ENCODE measurements around the gene CSNK1G1. TPM values are rescaled to one million over a fixed set of nuclear protein-coding genes. Genes with fewer than 3 reads are reported as not detected.

CSNK1G1 gene
- total and polyA plus RNA-seq, 2 donors = 7.3 to 11.8 TPM

DNA sequence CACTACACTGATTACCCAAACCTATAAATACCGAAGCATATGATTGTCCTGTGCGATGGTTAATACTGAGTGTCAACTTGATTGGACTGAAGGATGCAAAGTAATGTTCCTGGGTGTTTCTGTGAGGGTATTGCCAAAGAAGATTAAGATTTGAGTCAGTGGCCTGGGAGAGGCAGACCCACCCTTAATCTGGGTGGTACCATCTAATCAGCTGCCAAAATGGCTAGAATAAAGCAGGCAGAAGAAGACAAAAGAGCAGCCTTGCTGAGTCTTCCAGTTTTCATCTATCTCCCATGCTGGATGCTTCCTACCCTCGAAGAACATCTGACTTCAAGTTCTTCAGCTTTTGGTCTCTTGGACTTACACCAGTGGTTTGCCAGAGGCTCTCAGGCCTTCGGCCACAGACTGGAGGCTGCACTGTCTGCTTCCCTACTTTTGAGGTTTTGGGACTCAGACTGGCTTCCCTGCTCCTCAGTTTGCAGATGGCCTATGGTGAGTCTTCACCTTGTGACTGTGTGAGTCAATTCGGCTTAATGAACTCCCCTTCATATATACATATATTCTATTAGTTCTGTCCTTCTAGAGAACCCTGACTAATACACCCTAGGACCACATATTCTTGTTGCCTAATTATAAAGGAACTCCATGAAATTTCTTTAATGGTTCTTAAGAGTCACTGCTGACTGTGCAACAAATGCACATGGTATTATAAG lies 31.7 kb downstream of the CSNK1G1 start:
- WGBS = 99% methylated on average over 5 of the region's 5 CpGs
- H3K27ac ChIP-seq (ENCODE audit: low read depth in 1 of 2, low read length in 1 of 2) = no peak overlapping the region

GRCh38 chr15:64315216-64315615 lies 40.8 kb downstream of the CSNK1G1 start:
- no peak overlapping the region for H3K4me3 ChIP-seq (ENCODE audit: low read length in 2 of 2)
- H3K9me3 ChIP-seq (ENCODE audit: control insufficient read depth in 2 of 2, insufficient read depth in 1 of 2, low read length in 1 of 2) = no peaks in the 10 kb centered on the region
- H3K27me3 ChIP-seq (ENCODE audit: control insufficient read depth in 2 of 2, insufficient read depth in 1 of 2, low read length in 1 of 2) = no peaks in the 10 kb centered on the region
- no peaks in the 10 kb centered on the region for H3K4me1 ChIP-seq (ENCODE audit: control insufficient read depth in 2 of 2, insufficient read depth in 2 of 2, low read length in 2 of 2)
- H3K27ac ChIP-seq (ENCODE audit: low read depth in 1 of 2, low read length in 1 of 2) = no peak overlapping the region
- H3K36me3 ChIP-seq (ENCODE audit: control insufficient read depth in 2 of 2, insufficient read depth in 2 of 2, low read length in 1 of 2) = no peaks in the 10 kb centered on the region
- no peak for DNase-seq (ENCODE audit: low read depth in 6 of 9, low spot score in 9 of 9)
- WGBS = 96% methylated on average over 4 of the region's 4 CpGs

More for the DNA sequence above, 31.7 kb downstream of the CSNK1G1 start:
- no peak overlapping the region for H3K4me3 ChIP-seq (ENCODE audit: low read length in 2 of 2)
- DNase-seq (ENCODE audit: low read depth in 6 of 9, low spot score in 9 of 9) = no peak
- H3K4me1 ChIP-seq (ENCODE audit: control insufficient read depth in 2 of 2, insufficient read depth in 2 of 2, low read length in 2 of 2) = no peaks in the 10 kb centered on the region
- no peaks in the 10 kb centered on the region for H3K36me3 ChIP-seq (ENCODE audit: control insufficient read depth in 2 of 2, insufficient read depth in 2 of 2, low read length in 1 of 2)
- H3K27me3 ChIP-seq (ENCODE audit: control insufficient read depth in 2 of 2, insufficient read depth in 1 of 2, low read length in 1 of 2) = no peaks in the 10 kb centered on the region
- H3K9me3 ChIP-seq (ENCODE audit: control insufficient read depth in 2 of 2, insufficient read depth in 1 of 2, low read length in 1 of 2) = no peaks in the 10 kb centered on the region

DNA sequence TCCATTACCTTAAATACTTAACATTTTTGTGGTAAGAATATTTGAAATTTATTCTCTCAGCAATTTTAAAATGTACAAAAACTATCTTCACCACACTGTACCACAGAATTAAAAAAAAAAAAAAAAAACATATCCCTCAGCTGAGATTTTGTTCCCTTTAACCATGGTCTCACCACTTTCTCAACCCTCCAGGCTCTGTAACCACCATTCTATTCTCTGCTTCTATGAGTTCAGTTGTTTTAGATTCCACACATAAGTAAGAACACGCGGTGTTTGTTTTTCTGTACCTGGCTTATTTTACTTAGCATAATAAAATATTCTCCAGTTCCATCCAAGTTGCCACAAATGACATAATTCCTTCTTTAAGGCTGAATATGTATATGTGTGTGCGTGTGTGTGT lies 41.5 kb downstream of the CSNK1G1 start:
- Histone ChIP-seq H3K4me1 (ENCODE audit: control insufficient read depth in 2 of 2, insufficient read depth in 2 of 2, low read length in 2 of 2) (no peaks in the 10 kb centered on the region), H3K9me3 (ENCODE audit: control insufficient read depth in 2 of 2, insufficient read depth in 1 of 2, low read length in 1 of 2) (no peaks in the 10 kb centered on the region), H3K4me3 (ENCODE audit: low read length in 2 of 2) (no peak overlapping the region), H3K27me3 (ENCODE audit: control insufficient read depth in 2 of 2, insufficient read depth in 1 of 2, low read length in 1 of 2) (no peaks in the 10 kb centered on the region), H3K36me3 (ENCODE audit: control insufficient read depth in 2 of 2, insufficient read depth in 2 of 2, low read length in 1 of 2) (no peaks in the 10 kb centered on the region), H3K27ac (ENCODE audit: low read depth in 1 of 2, low read length in 1 of 2) (no peak overlapping the region)
- WGBS = 97% methylated on average over 3 of the region's 3 CpGs
- no peak for DNase-seq (ENCODE audit: low read depth in 6 of 9, low spot score in 9 of 9)

- Histone ChIP-seq H3K4me3 (ENCODE audit: low read length in 2 of 2) (no peak overlapping the region), H3K36me3 (ENCODE audit: control insufficient read depth in 2 of 2, insufficient read depth in 2 of 2, low read length in 1 of 2) (no peaks in the 10 kb centered on the region), H3K27me3 (ENCODE audit: control insufficient read depth in 2 of 2, insufficient read depth in 1 of 2, low read length in 1 of 2) (no peaks in the 10 kb centered on the region), H3K9me3 (ENCODE audit: control insufficient read depth in 2 of 2, insufficient read depth in 1 of 2, low read length in 1 of 2) (no peaks in the 10 kb centered on the region), H3K27ac (ENCODE audit: low read depth in 1 of 2, low read length in 1 of 2) (no peak overlapping the region), H3K4me1 (ENCODE audit: control insufficient read depth in 2 of 2, insufficient read depth in 2 of 2, low read length in 2 of 2) (no peaks in the 10 kb centered on the region)
- 97% methylated on average over 6 of the region's 6 CpGs for WGBS
- DNase-seq (ENCODE audit: low read depth in 6 of 9, low spot score in 9 of 9) = no peak
Measured at GRCh38 chr15:64311566-64311965, 44.4 kb downstream of the CSNK1G1 start.

DNA sequence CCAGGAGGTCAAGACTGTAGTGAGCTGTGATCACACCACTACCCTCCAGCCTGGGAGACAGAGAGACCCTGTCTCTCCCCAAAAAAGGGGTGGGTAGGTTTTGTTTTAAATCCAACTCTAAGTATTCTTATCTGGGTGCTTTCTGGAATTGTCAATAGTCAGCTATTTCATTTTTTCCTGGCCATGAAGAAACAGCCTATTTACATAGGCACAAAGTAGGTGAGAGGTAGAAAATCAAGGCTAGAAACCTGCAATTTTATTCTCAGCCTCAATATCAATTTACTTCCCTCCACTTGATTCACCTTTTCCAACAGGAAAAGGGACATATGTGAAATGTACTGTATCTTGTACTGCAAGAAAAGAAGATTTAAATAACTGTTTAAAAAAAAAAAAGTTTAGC lies 45.9 kb downstream of the CSNK1G1 start:
- Histone ChIP-seq H3K27ac (ENCODE audit: low read depth in 1 of 2, low read length in 1 of 2) (no peak overlapping the region), H3K4me3 (ENCODE audit: low read length in 2 of 2) (no peak overlapping the region), H3K27me3 (ENCODE audit: control insufficient read depth in 2 of 2, insufficient read depth in 1 of 2, low read length in 1 of 2) (no peaks in the 10 kb centered on the region), H3K9me3 (ENCODE audit: control insufficient read depth in 2 of 2, insufficient read depth in 1 of 2, low read length in 1 of 2) (no peaks in the 10 kb centered on the region), H3K36me3 (ENCODE audit: control insufficient read depth in 2 of 2, insufficient read depth in 2 of 2, low read length in 1 of 2) (no peaks in the 10 kb centered on the region), H3K4me1 (ENCODE audit: control insufficient read depth in 2 of 2, insufficient read depth in 2 of 2, low read length in 2 of 2) (no peaks in the 10 kb centered on the region)
- DNase-seq (ENCODE audit: low read depth in 6 of 9, low spot score in 9 of 9) = no peak

DNA sequence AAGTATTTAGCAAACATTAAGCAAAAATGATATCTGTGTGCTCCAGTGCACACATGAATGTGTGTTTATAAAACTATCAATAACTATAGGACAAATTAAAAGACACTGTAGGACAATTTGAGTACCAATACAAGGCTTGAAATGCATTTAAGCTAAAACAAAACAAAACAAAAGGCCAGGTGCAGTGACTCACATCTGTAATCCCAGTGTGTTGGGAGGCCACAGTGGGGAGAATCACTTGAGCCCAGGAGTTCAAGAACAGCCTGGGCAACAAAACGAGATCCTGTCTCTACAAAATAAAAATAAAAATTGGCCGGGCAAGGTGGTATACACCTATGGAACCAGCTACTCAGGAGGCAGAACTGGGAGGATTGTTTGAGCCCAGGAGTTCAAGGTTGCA lies 50.7 kb downstream of the CSNK1G1 start:
- Histone ChIP-seq H3K36me3 (ENCODE audit: control insufficient read depth in 2 of 2, insufficient read depth in 2 of 2, low read length in 1 of 2) (peaks cover 0 to 3% of the 10 kb centered on the region in 2 donors), H3K27me3 (ENCODE audit: control insufficient read depth in 2 of 2, insufficient read depth in 1 of 2, low read length in 1 of 2) (no peaks in the 10 kb centered on the region), H3K4me3 (ENCODE audit: low read length in 2 of 2) (no peak overlapping the region), H3K27ac (ENCODE audit: low read depth in 1 of 2, low read length in 1 of 2) (no peak overlapping the region), H3K9me3 (ENCODE audit: control insufficient read depth in 2 of 2, insufficient read depth in 1 of 2, low read length in 1 of 2) (no peaks in the 10 kb centered on the region), H3K4me1 (ENCODE audit: control insufficient read depth in 2 of 2, insufficient read depth in 2 of 2, low read length in 2 of 2) (no peaks in the 10 kb centered on the region)
- WGBS = 95% methylated on average over 2 of the region's 2 CpGs
- no peak for DNase-seq (ENCODE audit: low read depth in 6 of 9, low spot score in 9 of 9)

DNA sequence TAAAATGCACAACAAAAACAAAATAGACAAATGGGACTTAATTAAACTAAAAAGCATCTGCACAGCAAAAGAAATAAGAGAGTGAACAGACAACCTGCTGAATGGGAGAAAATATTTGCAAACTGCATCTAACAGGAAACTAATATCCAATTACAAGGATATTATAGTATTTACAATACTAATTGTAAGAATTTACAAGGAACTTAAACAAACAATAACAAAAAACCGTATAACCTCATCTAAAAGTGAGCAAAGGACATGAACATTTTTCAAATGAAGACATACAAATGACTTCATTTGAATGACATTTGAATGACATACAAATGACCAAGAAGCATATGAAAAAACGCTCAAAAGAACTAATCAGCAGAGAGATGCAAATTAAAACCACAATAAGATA lies 66.4 kb downstream of the CSNK1G1 start:
- H3K4me1 ChIP-seq (ENCODE audit: control insufficient read depth in 2 of 2, insufficient read depth in 2 of 2, low read length in 2 of 2) = peaks cover 0 to 2% of the 10 kb centered on the region in 2 donors
- H3K9me3 ChIP-seq (ENCODE audit: control insufficient read depth in 2 of 2, insufficient read depth in 1 of 2, low read length in 1 of 2) = no peaks in the 10 kb centered on the region
- no peaks in the 10 kb centered on the region for H3K36me3 ChIP-seq (ENCODE audit: control insufficient read depth in 2 of 2, insufficient read depth in 2 of 2, low read length in 1 of 2)
- H3K27ac ChIP-seq (ENCODE audit: low read depth in 1 of 2, low read length in 1 of 2) = no peak overlapping the region
- H3K4me3 ChIP-seq (ENCODE audit: low read length in 2 of 2) = no peak overlapping the region
- H3K27me3 ChIP-seq (ENCODE audit: control insufficient read depth in 2 of 2, insufficient read depth in 1 of 2, low read length in 1 of 2) = no peaks in the 10 kb centered on the region
- WGBS = 97% methylated on average over 2 of the region's 2 CpGs
- DNase-seq (ENCODE audit: low read depth in 6 of 9, low spot score in 9 of 9) = no peak

- no peaks in the 10 kb centered on the region for H3K36me3 ChIP-seq (ENCODE audit: control insufficient read depth in 2 of 2, insufficient read depth in 2 of 2, low read length in 1 of 2)
- no peak overlapping the region for H3K27ac ChIP-seq (ENCODE audit: low read depth in 1 of 2, low read length in 1 of 2)
- WGBS = 98% methylated on average over 8 of the region's 8 CpGs
- no peak overlapping the region for H3K4me3 ChIP-seq (ENCODE audit: low read length in 2 of 2)
- no peak for DNase-seq (ENCODE audit: low read depth in 6 of 9, low spot score in 9 of 9)
- no peaks in the 10 kb centered on the region for H3K27me3 ChIP-seq (ENCODE audit: control insufficient read depth in 2 of 2, insufficient read depth in 1 of 2, low read length in 1 of 2)
- H3K4me1 ChIP-seq (ENCODE audit: control insufficient read depth in 2 of 2, insufficient read depth in 2 of 2, low read length in 2 of 2) = peaks cover 0 to 2% of the 10 kb centered on the region in 2 donors
- H3K9me3 ChIP-seq (ENCODE audit: control insufficient read depth in 2 of 2, insufficient read depth in 1 of 2, low read length in 1 of 2) = no peaks in the 10 kb centered on the region
Measured at GRCh38 chr15:64288999-64289398, 67.0 kb downstream of the CSNK1G1 start.

- DNase-seq (ENCODE audit: low read depth in 6 of 9, low spot score in 9 of 9) = peak in 1 of 9 donors; percentile 10
Measured at GRCh38 chr15:64288577-64288976, 67.4 kb downstream of the CSNK1G1 start.

More at GRCh38 chr15:64288577-64288976, 67.4 kb downstream of the CSNK1G1 start:
- peaks cover 0 to 2% of the 10 kb centered on the region in 2 donors for H3K4me1 ChIP-seq (ENCODE audit: control insufficient read depth in 2 of 2, insufficient read depth in 2 of 2, low read length in 2 of 2)
- no peaks in the 10 kb centered on the region for H3K9me3 ChIP-seq (ENCODE audit: control insufficient read depth in 2 of 2, insufficient read depth in 1 of 2, low read length in 1 of 2)
- H3K4me3 ChIP-seq (ENCODE audit: low read length in 2 of 2) = no peak overlapping the region
- 86% methylated on average over 1 of the region's 1 CpG for WGBS
- no peak overlapping the region for H3K27ac ChIP-seq (ENCODE audit: low read depth in 1 of 2, low read length in 1 of 2)
- no peaks in the 10 kb centered on the region for H3K36me3 ChIP-seq (ENCODE audit: control insufficient read depth in 2 of 2, insufficient read depth in 2 of 2, low read length in 1 of 2)
- no peaks in the 10 kb centered on the region for H3K27me3 ChIP-seq (ENCODE audit: control insufficient read depth in 2 of 2, insufficient read depth in 1 of 2, low read length in 1 of 2)
